ENCODE measurements around the gene MAST2. TPM values are rescaled to one million over a fixed set of nuclear protein-coding genes. Genes with fewer than 3 reads are reported as not detected.
"Not testable (repeated sequence)": the region's sequence is repeated elsewhere in the genome, so short reads cannot be mapped to it uniquely, and the experiment has no call there.

Gene MAST2
- total RNA-seq, 1 donor from 2014 or later: 27.1 TPM

GRCh38 chr1:45857755-45858492 lies 54.5 kb downstream of the MAST2 start:
- not testable (repeated sequence) for DNase-seq (ENCODE audit: low spot score)

GRCh38 chr1:45859221-45859620 lies 55.8 kb downstream of the MAST2 start:
- DNase-seq (ENCODE audit: low spot score): no peak

GRCh38 chr1:45862008-45862407 lies 58.6 kb downstream of the MAST2 start:
- DNase-seq (ENCODE audit: low spot score): no peak

- DNase-seq (ENCODE audit: low spot score): no peak
Observed at GRCh38 chr1:45863218-45863617, 59.8 kb downstream of the MAST2 start.

GRCh38 chr1:45864167-45865106 lies 61.0 kb downstream of the MAST2 start:
- no peak for DNase-seq (ENCODE audit: low spot score)

GRCh38 chr1:45867697-45868348 lies 64.4 kb downstream of the MAST2 start:
- no peak for DNase-seq (ENCODE audit: low spot score)

- DNase-seq (ENCODE audit: low spot score): no peak
Observed at GRCh38 chr1:45868861-45869260, 65.4 kb downstream of the MAST2 start.

GRCh38 chr1:45870500-45870899 lies 67.1 kb downstream of the MAST2 start:
- DNase-seq (ENCODE audit: low spot score): no peak

- DNase-seq (ENCODE audit: low spot score): not testable (repeated sequence)
Observed at GRCh38 chr1:45872173-45872801, 68.9 kb downstream of the MAST2 start.

GRCh38 chr1:45876000-45876617 lies 72.7 kb downstream of the MAST2 start:
- no peak for DNase-seq (ENCODE audit: low spot score)

- no peak for DNase-seq (ENCODE audit: low spot score)
Observed at GRCh38 chr1:45877264-45877663, 73.9 kb downstream of the MAST2 start.

GRCh38 chr1:45879885-45880598 lies 76.6 kb downstream of the MAST2 start:
- DNase-seq (ENCODE audit: low spot score): no peak

GRCh38 chr1:45880930-45881329 lies 77.5 kb downstream of the MAST2 start:
- DNase-seq (ENCODE audit: low spot score): no peak

GRCh38 chr1:45883658-45884057 lies 80.2 kb downstream of the MAST2 start:
- no peak for DNase-seq (ENCODE audit: low spot score)

GRCh38 chr1:45884700-45885099 lies 81.3 kb downstream of the MAST2 start:
- no peak for DNase-seq (ENCODE audit: low spot score)

- DNase-seq (ENCODE audit: low spot score): no peak
Observed at GRCh38 chr1:45886229-45886628, 82.8 kb downstream of the MAST2 start.

GRCh38 chr1:45887156-45887842 lies 83.9 kb downstream of the MAST2 start:
- no peak for DNase-seq (ENCODE audit: low spot score)

GRCh38 chr1:45890078-45890477 lies 86.7 kb downstream of the MAST2 start:
- DNase-seq (ENCODE audit: low spot score): no peak

- DNase-seq (ENCODE audit: low spot score): no peak
Observed at GRCh38 chr1:45891087-45891486, 87.7 kb downstream of the MAST2 start.
